NK-92 treated with Interleukin-12 subunit alpha and Interleukin-12 subunit beta, amount 100 ng/mL, for 24 hours (cell line): ENCODE measurements around the gene IKZF3.
"Not testable (repeated sequence)": the region's sequence is repeated elsewhere in the genome, so short reads cannot be mapped to it uniquely, and the experiment has no call there.

Source experiments
- DNase-seq: peaks from one replicate; lab custom pipeline; 2025; lab: John Stamatoyannopoulos, UW

Gene IKZF3

DNA sequence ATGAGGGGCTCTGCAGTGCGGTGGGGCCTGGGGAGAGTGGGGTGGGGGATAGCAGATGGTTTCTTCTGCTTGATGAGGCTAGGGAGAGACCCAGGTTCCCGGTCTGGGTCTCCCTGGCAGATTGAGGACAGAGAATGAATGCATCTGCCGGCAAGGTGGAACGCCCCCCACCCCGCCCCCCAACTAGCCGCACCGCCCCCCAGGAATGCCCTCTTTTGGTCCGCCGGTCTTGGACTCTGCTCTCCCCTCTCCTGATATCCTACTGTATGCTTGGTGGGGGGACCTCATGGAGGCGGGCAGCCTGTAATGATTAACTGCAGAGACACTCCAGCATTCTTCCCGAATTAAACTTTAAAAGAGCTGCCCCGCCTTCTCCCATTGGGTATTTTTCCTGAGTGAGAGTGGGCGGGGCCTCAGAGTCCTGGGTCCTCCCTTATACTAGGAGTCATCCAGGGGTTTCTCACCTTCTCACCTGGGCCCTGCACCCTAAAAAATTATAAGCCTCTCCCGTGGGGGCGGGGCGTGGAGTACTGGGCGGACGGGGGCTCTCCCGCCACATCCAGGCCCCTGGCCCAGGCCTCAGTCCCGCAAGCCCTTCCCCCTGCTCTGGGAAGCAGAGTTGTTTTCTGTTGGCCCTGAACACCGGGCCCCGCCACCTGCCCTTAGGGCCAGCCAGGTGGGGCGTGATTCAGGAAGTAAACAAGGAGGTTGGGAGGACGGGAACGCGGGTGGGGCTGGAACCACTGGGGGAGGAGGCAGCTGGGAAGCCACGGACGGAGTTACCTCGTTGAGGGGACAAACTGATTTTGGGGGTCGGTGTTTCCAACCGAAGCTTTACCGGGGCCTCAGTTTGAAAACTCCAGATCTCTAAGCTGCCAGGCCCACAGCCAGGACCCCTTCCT, 124.9 kb downstream of the IKZF3 start:
- DNase-seq = no peak

DNA sequence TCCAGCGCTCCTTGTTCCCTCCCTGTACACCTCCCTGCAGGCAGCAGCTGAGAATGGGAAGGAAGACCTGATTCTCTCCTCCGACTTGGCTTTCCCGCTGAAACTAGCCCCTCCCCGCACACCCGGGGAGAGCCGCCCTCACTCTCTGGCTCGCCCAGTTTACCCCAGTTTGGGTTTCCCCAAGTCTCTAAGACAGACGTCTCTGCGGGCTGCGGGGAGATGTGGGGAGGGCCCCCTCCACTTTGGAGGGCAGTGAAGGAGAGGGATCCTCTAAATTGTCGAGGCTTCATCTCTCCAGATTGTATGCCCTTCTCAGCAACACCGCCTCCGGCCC, 125.6 kb downstream of the IKZF3 start:
- DNase-seq = no peak

DNA sequence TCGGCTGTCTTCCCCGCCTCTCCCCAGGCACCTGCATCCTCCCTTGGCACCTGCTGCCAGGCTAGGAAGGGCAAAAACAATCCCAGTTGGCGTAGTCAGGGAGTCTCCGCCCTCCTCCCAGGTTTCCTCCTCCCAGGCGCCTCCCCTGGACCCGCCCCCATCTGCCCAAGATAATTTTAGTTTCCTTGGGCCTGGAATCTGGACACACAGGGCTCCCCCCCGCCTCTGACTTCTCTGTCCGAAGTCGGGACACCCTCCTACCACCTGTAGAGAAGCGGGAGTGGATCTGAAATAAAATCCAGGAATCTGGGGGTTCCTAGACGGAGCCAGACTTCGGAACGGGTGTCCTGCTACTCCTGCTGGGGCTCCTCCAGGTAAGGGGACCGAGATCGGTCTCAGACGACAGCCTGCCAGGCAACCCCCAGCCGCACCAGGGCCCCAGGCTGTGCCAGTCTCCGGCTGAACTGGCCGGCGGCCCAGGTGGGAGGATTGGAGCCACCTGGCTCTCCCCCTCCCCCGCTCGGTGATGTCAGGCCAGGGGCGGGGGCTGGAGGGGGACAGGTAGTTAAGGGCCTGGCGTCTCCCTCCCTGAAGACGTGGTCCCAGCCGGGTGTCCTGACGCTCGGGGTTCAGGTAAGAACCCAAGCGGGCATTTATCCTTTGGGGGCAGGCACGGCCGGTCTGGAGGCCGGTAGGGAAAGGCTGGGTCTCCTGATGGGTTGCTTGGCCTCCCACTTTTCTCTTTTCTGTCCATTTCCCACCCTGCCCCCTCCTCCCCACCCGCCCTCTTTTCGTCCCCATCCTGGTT, 126.1 kb downstream of the IKZF3 start, which contains the start of gene GRB7:
Gene GRB7, plus strand, starts transcription at position 179 of the 808 bp plus-strand sequence. CDS start 4,364 bp downstream, outside the sequence.
- DNase-seq = no peak

DNA sequence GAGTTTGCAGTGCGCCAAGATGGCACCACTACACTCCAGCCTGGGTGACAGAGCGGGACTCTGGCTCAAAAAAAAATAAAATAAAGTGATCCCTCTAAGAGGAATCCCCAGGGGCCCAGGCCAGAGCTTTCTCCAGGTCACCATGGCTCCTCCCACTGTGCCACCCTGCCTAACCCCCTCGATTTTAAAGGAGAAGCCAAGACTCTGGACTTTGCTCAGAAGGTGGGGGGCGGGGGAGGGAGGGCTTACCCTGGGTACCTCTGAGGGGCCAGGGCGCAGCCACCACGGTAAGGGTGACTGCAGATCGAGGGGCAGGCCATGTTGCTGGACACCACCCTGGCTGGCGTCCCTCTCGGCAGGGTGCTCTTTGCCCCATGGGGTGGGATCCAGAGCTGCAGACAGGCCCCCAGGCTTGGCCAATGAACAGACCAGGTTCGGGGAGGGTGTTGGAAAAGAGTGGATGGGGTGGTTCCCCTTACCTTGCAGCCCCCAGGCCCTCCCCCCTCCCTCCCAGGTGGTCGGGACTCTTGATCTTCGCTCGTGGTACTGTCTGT, 126.8 kb downstream of the IKZF3 start:
- DNase-seq = no peak

DNA sequence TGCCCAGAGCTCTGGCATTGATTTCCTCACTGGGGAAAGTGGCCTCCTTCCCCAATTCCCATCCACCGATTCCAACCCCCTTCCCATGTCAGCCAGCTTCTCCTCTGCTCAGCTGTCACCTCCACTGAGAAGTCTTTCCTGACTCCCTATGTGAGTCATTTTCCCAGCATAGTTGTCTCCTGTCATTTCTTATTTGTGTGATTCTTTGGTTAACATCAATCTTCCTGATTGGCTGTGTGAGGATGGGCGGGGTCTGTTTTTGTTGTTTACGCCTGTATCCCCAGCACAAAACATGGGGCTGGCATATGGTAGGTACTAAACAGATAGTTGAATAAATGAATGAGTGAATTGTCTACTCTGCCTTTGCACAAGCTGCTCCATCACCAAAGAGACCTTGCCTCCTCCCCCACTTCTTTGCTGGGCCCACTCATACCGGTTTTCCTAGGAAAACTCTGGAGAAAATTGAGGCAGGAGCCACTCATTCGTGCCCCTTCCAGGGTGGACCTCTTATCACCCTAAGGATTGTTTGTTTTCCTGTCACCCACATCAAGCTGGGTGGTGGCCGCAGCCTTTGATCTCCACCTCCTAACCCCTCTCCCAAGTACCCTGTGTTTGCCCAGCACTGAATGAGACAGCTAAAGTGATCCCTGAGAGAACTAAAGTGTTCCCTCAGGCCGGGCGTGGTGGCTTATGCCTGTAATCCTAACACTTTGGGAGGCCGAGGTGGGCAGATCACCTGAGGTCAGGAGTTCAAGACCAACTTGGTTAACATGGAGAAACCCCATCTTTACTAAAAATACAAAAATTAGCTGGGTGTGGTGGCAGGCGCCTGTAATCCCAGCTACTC, 127.6 kb downstream of the IKZF3 start:
- DNase-seq = no peak

DNA sequence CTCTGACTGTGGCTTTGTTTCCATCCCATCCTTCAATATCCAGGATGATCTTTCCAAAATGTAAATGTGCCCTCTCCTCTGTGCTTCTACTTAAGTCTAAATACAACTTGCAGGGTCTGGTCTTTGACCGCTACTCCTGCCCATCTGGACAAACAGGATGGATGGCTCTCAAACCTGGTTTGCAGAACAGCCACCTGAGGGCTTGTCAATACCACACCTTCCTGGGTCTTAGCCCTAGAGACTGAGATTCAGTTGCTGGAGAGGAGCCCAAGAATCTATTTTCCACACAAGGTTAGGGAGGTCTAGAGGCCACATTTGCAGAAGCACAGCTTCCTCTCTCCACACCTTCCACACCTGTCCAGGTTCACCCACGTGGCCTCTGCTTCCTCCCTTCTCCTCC, 128.2 kb downstream of the IKZF3 start:
- no peak for DNase-seq

DNA sequence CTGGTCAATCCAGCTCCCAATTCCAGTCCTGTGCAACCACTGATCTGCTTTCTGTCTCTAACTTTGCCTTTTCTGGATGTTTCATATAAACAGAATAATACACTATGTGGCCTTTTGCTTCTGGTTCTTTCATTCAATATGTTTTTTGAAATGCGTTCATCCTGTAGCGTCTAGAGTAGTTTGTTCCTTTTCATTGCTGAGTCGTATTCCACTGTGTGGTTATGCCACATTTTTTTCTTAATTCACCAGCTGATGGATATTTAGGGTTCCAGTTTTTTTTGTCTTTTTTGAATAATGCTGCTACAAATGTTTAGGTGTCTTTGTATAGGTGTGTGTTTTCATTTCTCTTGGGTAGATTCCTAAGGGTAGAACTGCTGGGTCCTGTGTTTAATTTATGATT, 131.5 kb downstream of the IKZF3 start:
- DNase-seq = no peak

DNA sequence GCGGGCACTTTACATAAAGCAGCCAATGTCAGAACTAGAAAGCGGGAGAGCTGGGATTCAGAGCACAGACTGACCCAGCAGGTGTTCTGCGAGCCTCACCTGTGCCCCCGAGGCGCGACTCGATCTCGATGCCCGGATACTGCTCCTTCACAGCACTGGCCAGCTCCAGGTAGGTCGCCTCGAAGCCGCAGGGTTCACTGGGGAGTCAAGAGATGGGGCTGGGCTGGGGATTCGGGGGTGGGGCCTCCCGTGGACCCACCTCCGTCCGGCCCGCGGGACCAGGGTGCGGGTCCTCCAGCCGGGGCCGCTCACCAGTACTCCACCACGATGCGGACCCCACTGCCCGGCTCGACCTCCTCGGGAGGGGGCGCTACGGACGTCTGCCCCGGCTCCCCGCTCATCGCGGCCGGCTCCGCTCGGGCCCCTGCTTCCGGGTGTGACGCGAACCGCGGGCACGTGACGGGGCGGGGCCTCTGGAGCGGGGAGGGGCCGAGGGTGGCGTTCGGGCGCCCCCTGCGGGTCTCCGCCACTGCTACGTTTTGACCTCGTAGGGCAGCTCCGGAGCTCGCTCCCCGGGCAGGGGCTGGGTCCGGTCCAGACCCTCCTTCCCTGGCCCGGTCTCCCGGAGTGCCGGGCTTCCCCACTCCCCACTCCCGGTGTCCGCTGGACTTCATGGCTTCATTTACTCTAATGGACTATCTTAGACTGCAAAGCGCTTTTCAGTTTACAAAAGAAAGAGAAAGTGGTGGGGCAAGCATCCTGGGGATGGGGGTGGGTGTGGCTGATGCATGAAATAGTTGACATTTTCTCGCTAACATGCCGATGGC, 133.8 kb downstream of the IKZF3 start, which contains the start of gene MIEN1:
Gene MIEN1, minus strand, starts transcription at position 438 of the 827 bp plus-strand sequence. Its CDS starts 37 bp downstream, at position 401.
- peak; percentile 92 for DNase-seq

DNA sequence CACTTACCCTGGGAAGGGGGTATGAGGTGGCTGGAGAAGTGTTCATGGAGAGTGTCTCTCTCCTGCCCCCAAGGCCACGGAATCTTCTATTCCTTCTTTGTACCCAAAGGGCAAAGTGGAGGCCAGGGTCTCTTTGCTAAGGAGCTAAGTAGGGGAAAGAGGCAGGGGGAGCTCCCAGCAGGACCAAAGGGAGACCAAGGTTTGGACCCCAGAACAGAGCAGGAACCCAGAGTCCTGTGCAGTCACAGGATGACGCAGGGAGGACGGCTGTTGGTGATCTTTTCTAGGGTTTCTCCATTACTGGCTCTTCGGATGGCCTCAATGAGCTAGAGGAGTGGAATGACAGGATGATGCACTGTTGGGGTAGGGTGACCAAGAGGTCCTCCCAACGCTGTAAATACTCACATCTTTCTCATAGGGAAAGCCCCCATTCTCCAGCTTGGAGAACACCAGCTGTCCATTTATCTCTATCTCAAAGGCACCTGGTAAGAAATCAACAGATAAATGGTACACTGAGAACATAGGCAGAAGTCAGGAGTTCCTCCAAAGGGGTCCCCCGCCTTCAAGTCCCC, 134.7 kb downstream of the IKZF3 start:
- DNase-seq = no peak

DNA sequence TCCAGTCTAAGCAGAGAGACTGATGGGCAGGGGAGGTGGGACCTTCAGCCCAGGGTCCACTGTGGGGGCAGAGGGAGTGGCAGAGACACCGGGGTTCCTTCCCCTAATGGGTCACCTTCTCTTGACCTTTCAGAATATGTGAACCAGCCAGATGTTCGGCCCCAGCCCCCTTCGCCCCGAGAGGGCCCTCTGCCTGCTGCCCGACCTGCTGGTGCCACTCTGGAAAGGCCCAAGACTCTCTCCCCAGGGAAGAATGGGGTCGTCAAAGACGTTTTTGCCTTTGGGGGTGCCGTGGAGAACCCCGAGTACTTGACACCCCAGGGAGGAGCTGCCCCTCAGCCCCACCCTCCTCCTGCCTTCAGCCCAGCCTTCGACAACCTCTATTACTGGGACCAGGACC, 136.6 kb downstream of the IKZF3 start:
- DNase-seq = no peak

DNA sequence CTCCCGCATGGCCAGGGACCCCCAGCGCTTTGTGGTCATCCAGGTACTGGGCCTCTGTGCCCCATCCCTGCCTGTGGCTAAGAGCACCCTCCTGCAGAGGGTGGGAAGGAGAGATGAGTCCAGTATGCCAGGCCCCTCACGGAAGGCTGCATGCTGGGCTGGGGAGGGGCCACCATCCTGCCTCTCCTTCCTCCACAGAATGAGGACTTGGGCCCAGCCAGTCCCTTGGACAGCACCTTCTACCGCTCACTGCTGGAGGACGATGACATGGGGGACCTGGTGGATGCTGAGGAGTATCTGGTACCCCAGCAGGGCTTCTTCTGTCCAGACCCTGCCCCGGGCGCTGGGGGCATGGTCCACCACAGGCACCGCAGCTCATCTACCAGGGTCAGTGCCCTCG, 137.5 kb downstream of the IKZF3 start:
- DNase-seq = no peak

DNA sequence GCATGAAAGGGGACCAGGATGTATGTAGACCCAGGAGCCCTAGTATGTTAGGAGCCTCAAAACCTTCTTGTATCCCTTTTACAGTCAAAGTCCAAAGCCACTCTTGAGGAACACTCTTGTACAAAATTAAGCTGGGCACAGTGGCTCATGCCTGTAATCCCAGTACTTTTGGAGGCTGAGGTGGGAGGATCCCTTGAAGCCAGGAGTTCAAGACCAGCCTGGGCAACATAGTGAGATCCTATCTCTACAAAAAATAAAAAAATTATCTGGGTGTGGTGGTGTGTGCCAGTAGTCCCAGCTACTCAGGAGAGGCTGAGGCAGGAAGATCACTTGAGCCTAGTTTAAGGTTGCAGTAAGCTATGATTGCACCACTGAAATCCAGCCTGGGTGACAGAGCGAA, 138.2 kb downstream of the IKZF3 start:
- not testable (repeated sequence) for DNase-seq

DNA sequence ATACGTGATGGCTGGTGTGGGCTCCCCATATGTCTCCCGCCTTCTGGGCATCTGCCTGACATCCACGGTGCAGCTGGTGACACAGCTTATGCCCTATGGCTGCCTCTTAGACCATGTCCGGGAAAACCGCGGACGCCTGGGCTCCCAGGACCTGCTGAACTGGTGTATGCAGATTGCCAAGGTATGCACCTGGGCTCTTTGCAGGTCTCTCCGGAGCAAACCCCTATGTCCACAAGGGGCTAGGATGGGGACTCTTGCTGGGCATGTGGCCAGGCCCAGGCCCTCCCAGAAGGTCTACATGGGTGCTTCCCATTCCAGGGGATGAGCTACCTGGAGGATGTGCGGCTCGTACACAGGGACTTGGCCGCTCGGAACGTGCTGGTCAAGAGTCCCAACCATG, 139.4 kb downstream of the IKZF3 start:
- DNase-seq = no peak

DNA sequence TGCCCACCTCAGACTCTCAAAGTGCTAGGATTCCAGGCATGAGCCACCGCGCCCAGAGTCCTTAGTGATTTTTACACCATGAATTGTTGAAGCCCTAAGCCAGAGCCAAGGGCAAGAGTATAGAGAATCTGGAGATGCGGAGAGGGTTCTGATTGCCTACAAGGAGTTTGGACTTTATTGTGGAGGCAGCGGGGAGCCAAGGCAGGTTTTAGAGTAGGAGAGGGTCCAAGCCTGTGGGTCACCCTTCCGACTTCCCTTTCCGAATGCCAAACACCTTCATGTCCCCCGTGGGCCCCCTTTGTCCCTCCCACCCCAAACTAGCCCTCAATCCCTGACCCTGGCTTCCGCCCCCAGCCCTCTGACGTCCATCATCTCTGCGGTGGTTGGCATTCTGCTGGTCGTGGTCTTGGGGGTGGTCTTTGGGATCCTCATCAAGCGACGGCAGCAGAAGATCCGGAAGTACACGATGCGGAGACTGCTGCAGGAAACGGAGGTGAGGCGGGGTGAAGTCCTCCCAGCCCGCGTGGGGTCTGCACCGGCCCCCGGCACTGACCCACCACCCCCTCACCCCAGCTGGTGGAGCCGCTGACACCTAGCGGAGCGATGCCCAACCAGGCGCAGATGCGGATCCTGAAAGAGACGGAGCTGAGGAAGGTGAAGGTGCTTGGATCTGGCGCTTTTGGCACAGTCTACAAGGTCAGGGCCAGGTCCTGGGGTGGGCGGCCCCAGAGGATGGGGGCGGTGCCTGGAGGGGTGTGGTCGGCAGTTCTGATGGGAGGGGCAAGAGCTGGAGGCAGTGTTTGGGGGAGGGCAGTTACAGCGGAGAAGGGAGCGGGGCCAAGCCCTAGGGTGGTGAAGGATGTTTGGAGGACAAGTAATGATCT, 140.9 kb downstream of the IKZF3 start:
- DNase-seq = no peak

DNA sequence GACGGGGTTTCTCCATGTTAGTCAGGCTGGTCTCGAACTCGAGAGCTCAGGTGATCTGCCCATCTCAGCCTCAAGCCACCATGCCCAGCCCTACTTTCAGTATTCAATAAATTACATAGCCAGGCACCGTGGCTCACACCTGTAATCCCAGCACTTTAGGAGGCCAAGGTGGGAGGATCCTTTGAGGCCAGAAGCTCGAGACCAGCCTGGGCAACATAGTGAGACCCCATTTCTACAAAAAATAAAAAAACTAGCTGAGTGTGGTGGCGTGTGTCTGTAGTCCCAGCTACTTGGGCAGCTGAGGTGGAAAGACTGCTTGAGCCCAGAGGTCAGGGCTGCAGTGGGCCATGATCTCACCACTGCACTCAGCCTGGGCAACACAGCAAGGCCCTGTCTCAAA, 142.0 kb downstream of the IKZF3 start:
- no peak for DNase-seq

DNA sequence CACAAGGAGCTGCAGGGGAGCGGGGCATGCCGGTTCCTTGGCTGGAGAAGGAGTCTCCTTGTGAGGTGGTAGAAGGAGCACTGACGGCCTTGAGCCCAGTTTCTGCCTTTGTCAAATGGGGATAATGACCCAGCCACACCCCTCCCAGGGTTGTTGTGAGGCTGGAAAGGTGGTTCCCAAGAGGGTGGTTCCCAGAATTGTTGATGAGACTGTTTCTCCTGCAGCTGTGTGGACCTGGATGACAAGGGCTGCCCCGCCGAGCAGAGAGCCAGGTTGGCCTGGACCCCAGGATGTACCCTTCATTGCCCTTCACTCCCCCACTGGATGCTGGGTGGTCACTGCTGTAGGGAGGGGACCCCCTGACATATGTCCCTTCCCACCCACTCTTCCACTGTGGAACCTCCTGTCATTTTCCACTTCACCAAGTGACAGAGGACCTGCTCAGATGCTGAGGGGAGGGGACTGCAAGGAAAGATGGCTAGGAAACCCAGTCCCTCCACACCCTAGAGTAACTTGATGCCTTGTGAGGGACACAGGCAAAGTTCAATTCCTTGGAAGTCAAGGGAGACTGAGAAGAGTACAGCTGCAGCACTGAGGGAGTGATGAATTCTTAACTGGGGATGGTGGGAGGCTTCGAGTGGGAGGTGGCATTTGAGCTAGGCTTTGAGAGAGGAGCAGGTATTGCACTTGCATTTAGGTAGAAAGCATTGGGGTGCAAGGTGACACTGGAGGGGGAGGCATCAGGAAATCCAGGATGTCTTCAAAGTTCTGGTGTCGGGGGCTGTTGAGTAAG, 144.4 kb downstream of the IKZF3 start:
- no peak for DNase-seq

DNA sequence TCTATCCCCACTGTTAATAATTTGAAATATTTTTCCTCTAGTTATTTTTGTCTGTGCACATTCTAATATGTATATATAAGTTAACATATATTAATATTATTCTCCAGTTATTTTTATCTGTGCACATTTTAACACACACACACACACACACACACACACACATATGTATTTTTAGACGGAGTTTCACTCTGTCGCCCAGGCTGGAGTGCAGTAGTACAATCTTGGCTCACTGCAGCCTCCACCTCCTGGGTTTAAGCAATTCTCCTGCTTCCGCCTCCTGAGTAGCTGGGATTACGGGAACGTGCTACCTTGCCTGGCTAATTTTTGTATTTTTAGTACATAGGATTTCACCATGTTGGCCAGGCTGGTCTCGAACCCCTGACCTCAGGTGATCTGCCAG, 146.5 kb downstream of the IKZF3 start:
- no peak for DNase-seq

DNA sequence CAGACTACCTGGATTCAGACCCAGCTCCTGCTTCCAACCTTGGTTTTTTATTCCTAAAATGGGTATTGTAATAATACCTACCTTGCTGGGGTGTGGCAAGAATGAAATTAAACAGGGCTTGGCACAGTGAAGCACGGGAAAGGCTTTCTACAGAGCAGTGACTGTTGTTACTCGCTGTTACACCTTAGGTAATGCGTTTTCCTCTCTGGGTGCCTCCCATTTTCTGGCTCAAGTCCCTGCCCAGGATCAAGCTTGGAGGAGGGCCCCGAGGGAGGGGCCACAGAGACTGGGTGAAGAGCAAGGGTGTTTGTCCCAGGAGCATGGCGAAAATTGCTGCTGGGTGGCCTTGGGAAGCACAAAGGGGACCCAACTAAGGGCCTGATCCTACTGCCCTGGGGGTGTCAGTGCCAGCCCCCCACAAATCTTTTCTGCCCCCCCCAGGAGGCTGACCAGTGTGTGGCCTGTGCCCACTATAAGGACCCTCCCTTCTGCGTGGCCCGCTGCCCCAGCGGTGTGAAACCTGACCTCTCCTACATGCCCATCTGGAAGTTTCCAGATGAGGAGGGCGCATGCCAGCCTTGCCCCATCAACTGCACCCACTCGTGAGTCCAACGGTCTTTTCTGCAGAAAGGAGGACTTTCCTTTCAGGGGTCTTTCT, 147.1 kb downstream of the IKZF3 start:
- DNase-seq = no peak
